ENCODE results near the gene ASB2. TPM values are rescaled to one million over a fixed set of nuclear protein-coding genes. Genes with fewer than 3 reads are reported as not detected.
A peak's percentile ranks its signal among the peaks of the same experiment; 100 is the strongest.

Gene ASB2
- total and polyA plus RNA-seq, 2 of the 13 experiments (the other 11 are each of a cell fraction or from before 2014, with no cell fraction given): 0.82 to 4.1 TPM

DNA sequence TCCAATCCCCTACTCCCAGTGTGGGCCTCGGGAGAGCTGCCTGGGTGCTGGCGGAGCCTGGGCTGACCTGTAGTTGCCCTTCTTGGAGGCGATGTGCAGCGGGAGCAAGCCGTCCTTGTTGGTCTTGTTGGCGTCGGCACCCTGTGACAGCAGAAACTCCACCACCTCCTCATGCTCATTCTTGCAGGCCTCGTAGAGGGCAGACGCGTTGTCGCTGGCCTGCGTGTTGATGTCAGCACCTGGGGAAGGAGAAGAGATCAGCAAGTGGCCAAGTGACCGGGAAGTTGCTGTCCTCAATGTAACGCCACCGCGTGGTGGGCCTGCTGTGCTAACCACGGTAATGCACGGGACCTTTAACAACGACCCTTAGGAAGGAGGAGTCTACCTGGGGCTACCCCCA, 29.1 kb downstream of the ASB2 start:
- Histone ChIP-seq H3K27ac (ENCODE audit: extremely low read length, insufficient read depth, low read length) (no peak overlapping the region), H3K27me3 (ENCODE audit: control insufficient read depth in 1 of 2, insufficient read depth in 2 of 2, low read length in 2 of 2) (no peaks in the 10 kb centered on the region; a peak in 2 of 5 replicates), H3K4me2 (ENCODE audit: low read depth, low read length) (no peak overlapping the region), H3K4me1 (ENCODE audit: insufficient read depth, low read length) (peaks cover 43% of the 10 kb centered on the region), H3K9ac (ENCODE audit: insufficient read depth, low read depth, low read length) (no peak overlapping the region), H4K20me1 (ENCODE audit: insufficient read depth, low read length) (no peaks in the 10 kb centered on the region), H3K36me3 (replicated peaks in 1 of 2; ENCODE audit: control insufficient read depth in 1 of 2, insufficient read depth in 2 of 2, low read length in 2 of 2) (no peaks in the 10 kb centered on the region), H2AFZ (ENCODE audit: low read length) (no peak overlapping the region), H3K4me3 (replicated peaks in 1 of 3; ENCODE audit: insufficient read depth in 1 of 3, low read depth in 2 of 3, low read length in 3 of 3) (no peak overlapping the region), H3K79me2 (ENCODE audit: insufficient read depth, low read length) (no peaks in the 10 kb centered on the region), H3K9me3 (ENCODE audit: low read length) (no peaks in the 10 kb centered on the region)
- WGBS (ENCODE audit: low lambda C conversion rate): 83% methylated on average over 15 of the region's 19 CpGs
- no peak for DNase-seq (ENCODE audit: low spot score)
- TF ChIP-seq TEAD3 (CRISPR knock-in tag; optimal IDR thresholded peaks at IDR 0.05; ENCODE audit: borderline replicate concordance): no peak
- TF ChIP-seq, protein P1, sequence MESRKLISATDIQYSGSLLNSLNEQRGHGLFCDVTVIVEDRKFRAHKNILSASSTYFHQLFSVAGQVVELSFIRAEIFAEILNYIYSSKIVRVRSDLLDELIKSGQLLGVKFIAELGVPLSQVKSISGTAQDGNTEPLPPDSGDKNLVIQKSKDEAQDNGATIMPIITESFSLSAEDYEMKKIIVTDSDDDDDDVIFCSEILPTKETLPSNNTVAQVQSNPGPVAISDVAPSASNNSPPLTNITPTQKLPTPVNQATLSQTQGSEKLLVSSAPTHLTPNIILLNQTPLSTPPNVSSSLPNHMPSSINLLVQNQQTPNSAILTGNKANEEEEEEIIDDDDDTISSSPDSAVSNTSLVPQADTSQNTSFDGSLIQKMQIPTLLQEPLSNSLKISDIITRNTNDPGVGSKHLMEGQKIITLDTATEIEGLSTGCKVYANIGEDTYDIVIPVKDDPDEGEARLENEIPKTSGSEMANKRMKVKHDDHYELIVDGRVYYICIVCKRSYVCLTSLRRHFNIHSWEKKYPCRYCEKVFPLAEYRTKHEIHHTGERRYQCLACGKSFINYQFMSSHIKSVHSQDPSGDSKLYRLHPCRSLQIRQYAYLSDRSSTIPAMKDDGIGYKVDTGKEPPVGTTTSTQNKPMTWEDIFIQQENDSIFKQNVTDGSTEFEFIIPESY (CRISPR knock-in tag; IDR thresholded peaks at IDR 0.05): peak; percentile 12; the same call in 1 of the 2 replicates
- TF ChIP-seq CHD4 (IDR thresholded peaks at IDR 0.05; ENCODE audit: borderline replicate concordance, low read length): no peak
- no peak for TF ChIP-seq CC2D1A (CRISPR knock-in tag; IDR thresholded peaks at IDR 0.05)
- FAIRE-seq: no peak
- ChIA-PET CTCF (ENCODE audit: low intra/inter-chr PET ratio, low total read pairs) (no interaction called here), POLR2A (interaction anchor here (1.7 to 3.0 kb wide), 2 partner anchors 12 kb away, joined by 7 to 30 read pairs; no protein-coding TSS in a partner anchor)
- in situ Hi-C loops (cut with HindIII; ENCODE audit: extremely low pct_ligation_motif_present, low pct_unique_long_range_greater_than_20kb) (no loop called here), intact Hi-C loops (cut with micrococcal nuclease; ENCODE audit: unreplicated experiment) (loop anchor here (2.0 kb wide), 1 partner anchor 58 kb away; no protein-coding TSS in a partner anchor)
- no peak for ATAC-seq
- no TSS peak for BruUV-seq (replicated peaks)

DNA sequence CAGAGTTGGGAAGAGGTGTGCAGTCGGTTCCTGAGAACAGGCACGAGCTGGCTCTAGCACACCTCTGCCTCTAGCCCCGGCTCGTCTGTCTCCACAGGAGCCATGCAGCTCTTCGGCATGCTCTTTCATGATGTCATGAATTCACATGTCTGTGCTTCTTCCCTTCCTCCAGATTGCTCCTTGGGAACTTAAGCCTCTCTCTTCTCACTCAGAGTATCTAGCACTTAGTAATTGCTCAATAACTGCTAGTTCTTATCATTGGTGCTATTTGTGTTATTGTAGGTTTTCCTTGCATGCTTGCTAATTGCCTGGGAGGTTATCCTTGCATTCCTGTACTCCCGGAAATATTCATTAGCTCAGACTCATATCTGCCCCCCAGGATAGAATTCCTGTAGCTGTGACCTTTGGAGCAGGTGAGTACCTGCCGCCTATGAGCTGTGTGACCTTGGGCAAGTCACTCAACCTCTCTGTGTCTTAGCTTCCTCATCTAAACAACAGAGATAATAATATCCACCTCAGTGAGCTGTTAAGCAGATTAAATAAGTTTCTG, 29.8 kb downstream of the ASB2 start:
- TF ChIP-seq REPIN1 (CRISPR knock-in tag; IDR thresholded peaks at IDR 0.05; ENCODE audit: borderline replicate concordance, low read depth): no peak
- peak; percentile 7; the same call in 1 of the 2 replicates for TF ChIP-seq CEBPB (IDR thresholded peaks at IDR 0.05; ENCODE audit: borderline replicate concordance, low read depth, low read length)
- TF ChIP-seq ZMYM3 (CRISPR knock-in tag; IDR thresholded peaks at IDR 0.05): peak; percentile 77
- TF ChIP-seq PATZ1 (CRISPR knock-in tag; IDR thresholded peaks at IDR 0.05): peak; percentile 65
- TF ChIP-seq SIX1 (CRISPR knock-in tag; IDR thresholded peaks at IDR 0.05; ENCODE audit: borderline replicate concordance): no peak
- TF ChIP-seq ZNF883 (CRISPR knock-in tag; IDR thresholded peaks at IDR 0.05; ENCODE audit: not compliant biosample characterization): no peak
- peak; percentile 87; the same call in 1 of the 2 replicates for TF ChIP-seq ZNF768 (CRISPR knock-in tag; IDR thresholded peaks at IDR 0.05)
- in situ Hi-C loops (cut with HindIII; ENCODE audit: extremely low pct_ligation_motif_present, low pct_unique_long_range_greater_than_20kb) (no loop called here), intact Hi-C loops (cut with micrococcal nuclease; ENCODE audit: unreplicated experiment) (loop anchor here (2.0 kb wide), 1 partner anchor 58 kb away; no protein-coding TSS in a partner anchor)
- no peaks in the 10 kb centered on the region for H3K79me2 ChIP-seq (ENCODE audit: insufficient read depth, low read length)
- ATAC-seq (peak; percentile 26; the same call in 2 of the 3 replicates), FAIRE-seq (no peak), DNase-seq (ENCODE audit: low spot score) (no peak)
- no peaks in the 10 kb centered on the region for H4K20me1 ChIP-seq (ENCODE audit: insufficient read depth, low read length)
- H3K9ac ChIP-seq (ENCODE audit: insufficient read depth, low read depth, low read length): no peak overlapping the region
- WGBS (ENCODE audit: low lambda C conversion rate): 41% methylated on average over 4 of the region's 7 CpGs
- H2AFZ ChIP-seq (ENCODE audit: low read length): no peak overlapping the region
- H3K27ac ChIP-seq (ENCODE audit: extremely low read length, insufficient read depth, low read length): no peak overlapping the region
- no peaks in the 10 kb centered on the region for H3K36me3 ChIP-seq (replicated peaks in 1 of 2; ENCODE audit: control insufficient read depth in 1 of 2, insufficient read depth in 2 of 2, low read length in 2 of 2)
- no peaks in the 10 kb centered on the region; a peak in 2 of 5 replicates for H3K27me3 ChIP-seq (ENCODE audit: control insufficient read depth in 1 of 2, insufficient read depth in 2 of 2, low read length in 2 of 2)
- no TSS peak for BruUV-seq (replicated peaks)
- no peaks in the 10 kb centered on the region for H3K9me3 ChIP-seq (ENCODE audit: low read length)
- ChIA-PET CTCF (ENCODE audit: low intra/inter-chr PET ratio, low total read pairs) (no interaction called here), POLR2A (interaction anchor here (0.8 to 3.0 kb wide), 3 partner anchors 9 to 19 kb away, joined by 4 to 30 read pairs (median 9); no protein-coding TSS in a partner anchor)
- H3K4me1 ChIP-seq (ENCODE audit: insufficient read depth, low read length): peaks cover 49% of the 10 kb centered on the region
- no peak overlapping the region for H3K4me3 ChIP-seq (replicated peaks in 1 of 3; ENCODE audit: insufficient read depth in 1 of 3, low read depth in 2 of 3, low read length in 3 of 3)
- peak overlapping the region; percentile 15; the same call in 1 of the 2 replicates for H3K4me2 ChIP-seq (ENCODE audit: low read depth, low read length)
